GM21717 (cell line): ENCODE results near the gene KCNF1.

Experiments used
- ATAC-seq: cut with Tn5 transposase; IDR thresholded peaks from one replicate; pipeline ENCODE4 v1.9.1; 2021; ENCODE audit warnings: mild to moderate bottlenecking, moderate library complexity; ENCODE audit not compliant: unreplicated experiment

Gene KCNF1

DNA sequence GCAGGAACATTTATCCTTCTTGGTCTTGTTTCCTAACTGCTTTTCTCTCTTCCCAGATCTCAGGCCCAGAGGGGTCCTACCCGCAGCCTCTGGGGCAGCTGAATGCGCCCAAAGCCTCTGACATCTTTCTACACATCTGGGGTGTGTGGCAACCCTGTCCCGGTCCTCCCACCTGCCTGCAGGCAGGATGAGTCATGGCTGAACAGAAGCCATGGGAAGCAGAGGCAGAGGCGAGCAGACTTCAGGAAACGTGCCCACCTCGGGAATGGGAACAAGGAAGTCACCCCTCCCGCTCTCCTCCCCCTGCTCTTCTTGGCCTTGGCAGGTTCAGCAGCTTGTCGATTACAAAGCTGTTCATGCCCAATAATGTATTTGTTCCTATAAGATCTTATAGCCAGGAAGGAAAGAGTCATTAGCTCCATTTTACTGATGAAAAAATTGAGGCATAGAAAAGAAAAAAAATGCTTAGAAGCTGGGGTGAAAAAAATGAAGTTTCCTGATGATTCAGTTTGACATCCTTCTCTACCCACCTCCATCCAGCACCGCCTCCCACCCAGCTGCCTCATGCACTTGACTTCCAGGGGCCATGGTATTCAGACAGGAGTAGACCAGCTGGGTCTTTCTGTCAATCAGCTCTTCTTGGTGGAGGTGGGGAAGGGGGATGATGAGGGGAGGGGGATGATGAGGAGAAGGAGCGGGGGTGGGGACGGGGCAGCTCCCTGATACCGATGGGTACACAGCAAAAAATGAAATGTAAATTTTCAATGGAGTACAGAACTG is 10.4 kb upstream of the KCNF1 start:
- no peak for ATAC-seq

DNA sequence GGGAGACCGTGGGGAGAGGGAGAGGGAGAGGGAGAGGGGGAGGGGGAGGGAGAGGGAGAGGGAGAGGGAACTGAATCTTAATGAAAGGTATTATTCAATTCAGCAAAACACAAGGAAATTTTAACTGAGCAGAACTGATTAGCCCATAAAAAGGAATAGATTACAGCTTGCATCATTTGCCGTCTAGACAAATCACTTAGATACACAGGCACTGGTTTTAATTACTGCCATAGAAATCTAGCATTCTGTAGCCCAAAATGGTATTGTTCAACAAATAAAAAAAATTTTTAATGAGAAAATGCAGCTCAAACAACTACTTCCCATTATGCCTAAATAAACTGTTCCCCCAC is 7.9 kb upstream of the KCNF1 start:
- ATAC-seq: no peak

DNA sequence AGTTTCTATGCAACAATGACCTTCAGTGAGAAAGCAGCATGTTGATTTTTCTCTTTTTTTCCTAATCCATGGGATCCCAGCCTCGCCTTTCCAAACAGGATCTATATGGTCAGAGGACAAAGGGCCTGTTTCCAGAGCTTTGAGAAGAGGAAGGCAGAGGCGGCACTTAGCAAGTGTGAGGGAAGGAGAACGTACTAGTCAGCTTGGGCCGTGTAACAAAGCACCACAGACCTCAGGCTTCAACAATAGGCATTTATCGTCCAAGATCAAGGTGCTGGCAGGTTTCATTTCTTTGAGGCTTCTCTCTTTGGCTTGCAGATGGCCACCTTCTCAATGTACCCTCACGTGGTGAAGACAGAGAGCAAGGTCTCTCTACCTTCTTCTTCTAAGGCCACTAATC is 7.3 kb upstream of the KCNF1 start:
- ATAC-seq: no peak

DNA sequence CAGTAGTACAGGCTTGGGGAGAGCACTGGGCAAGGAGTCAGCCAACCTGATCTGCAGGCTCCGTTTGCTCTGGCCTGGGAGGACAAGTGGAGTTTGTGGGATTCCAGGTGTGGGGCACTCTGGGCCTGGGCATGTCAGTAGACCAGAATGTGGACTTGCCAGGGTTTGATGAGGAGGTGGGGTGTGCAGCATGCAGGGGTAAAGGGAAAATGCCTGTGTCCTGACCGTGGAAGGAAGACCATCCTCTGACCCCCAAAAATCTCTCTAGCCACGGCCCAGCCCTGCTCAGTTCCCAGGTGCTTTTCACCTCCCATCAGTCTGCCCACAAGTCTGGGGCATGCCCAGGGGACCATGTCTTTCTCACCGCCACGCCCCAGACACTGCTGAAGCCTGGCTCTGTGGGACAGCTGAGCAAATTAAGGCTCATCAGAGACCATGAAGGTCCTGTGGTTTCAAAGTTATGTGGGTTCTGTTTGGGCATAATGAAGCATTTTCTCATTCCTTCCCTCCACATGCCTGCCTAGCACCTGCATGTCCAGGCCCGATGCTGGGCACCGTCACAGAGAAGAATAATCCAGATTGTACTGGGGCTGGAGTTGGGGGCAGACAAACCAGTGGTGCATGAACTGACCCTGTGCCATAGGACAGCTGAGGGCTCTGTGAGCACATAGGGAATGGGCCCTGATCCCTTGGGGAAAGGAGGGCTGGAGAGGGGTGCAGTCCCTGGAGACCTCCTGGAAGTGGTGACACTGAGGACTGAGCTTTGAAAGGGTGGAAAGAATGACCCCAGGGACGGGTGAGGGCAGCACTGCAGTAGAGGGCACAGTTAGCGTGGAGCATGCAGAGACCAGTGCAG is 6.5 kb upstream of the KCNF1 start:
- no peak for ATAC-seq

DNA sequence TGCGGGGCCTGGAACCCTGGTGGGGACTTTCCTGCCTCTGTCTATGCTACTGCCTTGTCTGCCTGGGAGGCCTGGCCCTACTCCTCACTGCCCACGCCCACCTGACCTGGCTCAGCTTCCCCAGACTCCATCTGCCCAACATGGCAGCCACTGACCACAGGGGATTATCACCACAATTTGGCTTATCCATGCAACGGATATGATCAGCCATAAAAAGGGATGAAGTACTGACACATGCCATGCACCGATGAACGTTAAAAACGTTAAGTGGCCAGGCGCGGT is 5.9 kb upstream of the KCNF1 start:
- ATAC-seq: no peak

DNA sequence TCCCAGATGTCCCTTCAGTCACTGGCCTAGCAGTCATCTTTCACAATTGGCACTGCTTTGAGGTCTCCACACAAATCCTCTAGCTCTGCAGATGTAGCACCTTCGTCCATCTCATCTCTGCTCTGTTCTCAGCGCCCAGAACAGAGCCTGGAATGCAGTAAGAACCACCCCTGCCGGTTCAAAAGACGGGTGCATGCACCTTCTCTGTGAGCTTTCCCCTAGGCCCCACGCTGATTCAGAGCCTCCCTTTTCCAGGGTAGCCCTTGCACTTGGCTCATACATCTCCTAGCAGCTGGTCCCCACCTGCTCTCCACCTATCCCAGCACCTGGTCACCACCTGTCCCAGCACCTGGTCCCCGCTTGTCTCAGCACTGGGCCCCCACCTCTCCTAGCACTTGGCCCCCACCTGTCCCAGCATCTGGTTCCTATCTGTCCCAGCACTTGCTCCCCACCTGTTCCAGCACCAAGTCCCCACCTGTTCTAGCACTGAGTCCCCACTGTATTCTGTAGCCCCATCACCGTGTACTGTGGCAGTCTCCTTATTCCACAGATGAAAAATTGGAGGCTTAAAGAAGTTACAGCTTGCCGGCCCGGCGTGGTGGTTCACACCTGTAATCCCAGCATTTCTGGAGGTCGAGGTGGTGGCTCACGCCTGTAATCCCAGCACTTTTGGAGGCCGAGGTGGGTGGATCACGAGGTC is 4.7 kb upstream of the KCNF1 start:
- ATAC-seq: no peak

DNA sequence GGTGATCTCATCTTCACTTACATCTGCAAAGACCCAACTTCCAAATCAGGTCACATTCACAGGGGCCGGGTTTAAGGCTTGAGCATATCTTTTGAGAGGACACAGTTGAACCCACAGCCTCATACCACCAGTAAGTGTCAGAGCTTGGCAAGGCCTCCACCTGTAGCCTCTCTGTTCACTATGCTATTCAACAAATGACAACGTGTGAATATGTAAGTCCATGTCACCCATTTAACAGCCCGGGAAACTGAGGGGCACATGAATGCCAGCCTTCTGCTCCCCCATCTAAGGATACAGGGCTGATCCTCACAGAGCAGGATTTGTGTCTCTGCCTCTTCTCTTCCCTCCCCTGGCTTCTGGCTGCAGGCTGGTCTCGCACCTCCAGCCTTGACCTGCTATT is 3.5 kb upstream of the KCNF1 start:
- ATAC-seq: no peak

DNA sequence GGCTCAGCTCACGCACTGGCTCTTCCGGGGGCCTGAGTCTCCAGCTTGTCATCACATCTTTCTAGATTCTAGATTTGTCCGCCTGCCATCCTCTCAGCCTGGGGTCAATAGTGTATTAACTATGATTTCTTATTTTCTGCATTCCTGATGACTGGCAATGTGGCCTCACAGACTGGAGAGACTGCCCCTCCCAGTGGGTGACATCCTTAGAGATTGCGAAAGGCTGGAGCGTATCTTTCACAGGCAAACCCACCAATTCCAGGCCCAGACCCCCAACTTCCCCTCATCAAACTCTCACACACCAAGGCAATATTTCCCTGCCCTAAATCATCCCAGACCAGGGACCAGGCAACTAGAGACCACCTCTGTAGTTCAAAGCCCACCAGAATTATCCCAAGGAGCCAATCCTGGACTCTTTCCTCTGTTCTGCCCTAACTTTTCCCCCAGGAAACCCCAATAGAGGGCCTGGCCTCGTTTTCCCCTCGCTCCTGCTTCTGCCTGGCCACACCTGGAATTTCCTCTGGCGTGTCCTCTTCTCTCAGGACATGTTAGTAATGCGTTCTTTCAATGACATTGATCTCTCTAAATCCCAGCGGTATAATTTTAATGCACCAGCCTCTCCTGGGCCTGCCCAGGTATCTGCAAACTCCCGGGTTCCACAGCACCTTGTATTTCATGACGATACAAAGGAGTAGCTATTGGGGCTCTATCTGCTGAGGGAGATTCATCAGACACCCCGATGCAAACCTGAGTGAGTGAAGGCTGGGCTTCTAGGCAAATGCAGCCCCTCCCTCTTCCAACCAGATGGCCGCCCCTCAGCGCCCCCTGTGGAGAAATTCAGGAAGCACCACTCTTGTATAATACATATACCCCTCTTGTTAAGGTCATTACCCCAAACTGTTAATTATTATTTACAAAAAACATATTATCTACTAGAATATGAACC is 2.4 kb upstream of the KCNF1 start:
- no peak for ATAC-seq

DNA sequence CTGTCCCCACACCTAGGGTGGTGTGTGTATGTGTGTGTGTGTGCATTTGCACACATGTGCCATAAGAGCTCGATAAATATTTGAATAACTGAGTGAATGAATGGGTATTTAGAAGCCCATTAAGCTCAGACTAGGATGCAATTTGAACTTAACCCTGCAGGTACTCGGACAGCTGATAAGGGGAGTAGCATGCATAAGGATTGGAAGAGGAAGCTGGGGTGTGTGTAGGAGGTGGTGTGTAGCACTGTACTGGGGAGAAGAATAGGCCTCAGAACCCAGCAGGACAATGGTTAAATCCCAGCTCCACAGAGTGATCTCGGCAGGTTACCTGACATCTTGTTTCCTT is 1.8 kb upstream of the KCNF1 start:
- no peak for ATAC-seq

DNA sequence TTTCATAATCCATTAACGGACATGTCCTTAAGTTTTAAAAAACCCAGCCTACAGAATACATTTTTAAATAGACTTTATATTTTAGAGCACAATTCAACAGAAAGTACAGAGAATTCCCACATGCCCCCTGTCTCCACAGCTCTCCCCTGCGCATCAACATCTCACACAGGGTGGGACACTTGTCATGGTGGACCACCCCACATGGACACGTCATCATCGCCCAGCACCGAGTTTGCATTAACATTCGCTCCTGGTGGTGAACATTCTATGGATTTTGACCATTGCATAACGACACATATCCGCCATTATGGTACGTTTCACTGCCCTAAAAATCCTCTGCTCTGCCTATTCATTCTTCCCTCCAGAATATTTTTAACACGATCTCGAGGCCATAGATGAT is 1.1 kb upstream of the KCNF1 start:
- ATAC-seq: no peak

DNA sequence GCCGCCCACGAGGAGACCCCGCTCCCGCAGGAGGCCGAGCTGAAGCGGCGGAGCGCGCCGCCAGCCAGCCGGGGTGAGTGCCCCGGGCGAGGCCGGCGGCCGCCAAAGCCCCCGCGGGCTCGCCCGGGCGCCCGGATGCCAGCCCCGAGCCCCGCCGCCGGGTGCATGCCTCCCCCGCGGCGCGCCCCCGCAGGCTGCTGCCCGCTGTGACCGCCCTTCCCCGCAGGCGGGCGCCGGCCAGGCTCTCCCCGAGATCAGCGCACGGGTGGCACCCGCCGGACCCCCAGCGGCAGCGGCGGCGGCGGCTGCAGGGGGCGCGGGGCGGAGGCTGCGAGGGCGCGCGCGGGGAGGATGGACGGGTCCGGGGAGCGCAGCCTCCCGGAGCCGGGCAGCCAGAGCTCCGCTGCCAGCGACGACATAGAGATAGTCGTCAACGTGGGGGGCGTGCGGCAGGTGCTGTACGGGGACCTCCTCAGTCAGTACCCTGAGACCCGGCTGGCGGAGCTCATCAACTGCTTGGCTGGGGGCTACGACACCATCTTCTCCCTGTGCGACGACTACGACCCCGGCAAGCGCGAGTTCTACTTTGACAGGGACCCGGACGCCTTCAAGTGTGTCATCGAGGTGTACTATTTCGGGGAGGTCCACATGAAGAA is 470 bp downstream of the KCNF1 start:
- no peak for ATAC-seq

DNA sequence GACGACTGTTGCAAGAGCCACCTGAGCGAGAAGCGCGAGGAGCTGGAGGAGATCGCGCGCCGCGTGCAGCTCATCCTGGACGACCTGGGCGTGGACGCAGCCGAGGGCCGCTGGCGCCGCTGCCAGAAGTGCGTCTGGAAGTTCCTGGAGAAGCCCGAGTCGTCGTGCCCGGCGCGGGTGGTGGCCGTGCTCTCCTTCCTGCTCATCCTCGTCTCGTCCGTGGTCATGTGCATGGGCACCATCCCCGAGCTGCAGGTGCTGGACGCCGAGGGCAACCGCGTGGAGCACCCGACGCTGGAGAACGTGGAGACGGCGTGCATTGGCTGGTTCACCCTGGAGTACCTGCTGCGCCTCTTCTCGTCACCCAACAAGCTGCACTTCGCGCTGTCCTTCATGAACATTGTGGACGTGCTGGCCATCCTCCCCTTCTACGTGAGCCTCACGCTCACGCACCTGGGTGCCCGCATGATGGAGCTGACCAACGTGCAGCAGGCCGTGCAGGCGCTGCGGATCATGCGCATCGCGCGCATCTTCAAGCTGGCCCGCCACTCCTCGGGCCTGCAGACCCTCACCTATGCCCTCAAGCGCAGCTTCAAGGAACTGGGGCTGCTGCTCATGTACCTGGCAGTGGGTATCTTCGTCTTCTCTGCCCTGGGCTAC is 1.2 kb downstream of the KCNF1 start:
- ATAC-seq: no peak

DNA sequence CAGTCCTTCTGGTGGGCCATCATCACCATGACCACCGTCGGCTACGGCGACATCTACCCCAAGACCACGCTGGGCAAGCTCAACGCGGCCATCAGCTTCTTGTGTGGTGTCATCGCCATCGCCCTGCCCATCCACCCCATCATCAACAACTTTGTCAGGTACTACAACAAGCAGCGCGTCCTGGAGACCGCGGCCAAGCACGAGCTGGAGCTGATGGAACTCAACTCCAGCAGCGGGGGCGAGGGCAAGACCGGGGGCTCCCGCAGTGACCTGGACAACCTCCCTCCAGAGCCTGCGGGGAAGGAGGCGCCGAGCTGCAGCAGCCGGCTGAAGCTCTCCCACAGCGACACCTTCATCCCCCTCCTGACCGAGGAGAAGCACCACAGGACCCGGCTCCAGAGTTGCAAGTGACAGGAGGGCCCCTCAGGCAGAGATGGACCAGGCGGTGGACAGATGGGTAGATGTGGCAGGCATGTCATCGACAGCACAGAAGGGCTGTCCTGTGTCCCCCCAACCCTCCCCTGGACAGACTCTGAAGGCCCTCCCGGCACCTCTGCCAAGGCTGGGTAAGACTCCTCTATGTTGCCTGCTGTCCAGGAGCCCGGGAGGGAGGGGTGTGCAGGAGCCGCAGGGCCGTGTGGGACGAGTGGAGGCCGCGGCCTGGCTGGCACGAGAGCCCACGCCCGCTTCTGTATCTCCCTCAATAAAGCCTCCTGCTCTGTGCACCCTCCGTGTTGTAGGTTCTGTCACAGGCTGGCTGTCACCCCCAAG is 2.0 kb downstream of the KCNF1 start:
- no peak for ATAC-seq

DNA sequence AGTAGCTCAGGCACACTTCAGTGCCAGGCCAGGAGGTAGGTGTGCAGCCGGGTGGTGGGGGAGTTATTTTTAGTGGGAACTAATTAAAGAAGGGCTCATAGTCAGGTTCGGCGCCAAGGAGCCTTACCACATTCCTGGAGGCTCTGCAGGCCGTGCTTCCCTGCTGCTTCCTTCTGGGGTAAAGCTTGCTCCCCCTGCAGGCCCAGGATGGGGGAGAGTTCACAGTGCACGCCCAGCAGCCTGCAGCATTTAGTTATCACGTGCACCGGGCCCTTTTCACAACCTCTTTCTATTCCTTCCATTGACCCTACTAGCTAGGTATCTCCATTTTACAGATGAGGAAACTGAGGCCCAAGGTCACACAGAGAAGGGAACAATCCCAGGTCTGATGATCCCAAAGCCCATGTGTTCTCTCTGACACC is 2.5 kb downstream of the KCNF1 start:
- no peak for ATAC-seq

DNA sequence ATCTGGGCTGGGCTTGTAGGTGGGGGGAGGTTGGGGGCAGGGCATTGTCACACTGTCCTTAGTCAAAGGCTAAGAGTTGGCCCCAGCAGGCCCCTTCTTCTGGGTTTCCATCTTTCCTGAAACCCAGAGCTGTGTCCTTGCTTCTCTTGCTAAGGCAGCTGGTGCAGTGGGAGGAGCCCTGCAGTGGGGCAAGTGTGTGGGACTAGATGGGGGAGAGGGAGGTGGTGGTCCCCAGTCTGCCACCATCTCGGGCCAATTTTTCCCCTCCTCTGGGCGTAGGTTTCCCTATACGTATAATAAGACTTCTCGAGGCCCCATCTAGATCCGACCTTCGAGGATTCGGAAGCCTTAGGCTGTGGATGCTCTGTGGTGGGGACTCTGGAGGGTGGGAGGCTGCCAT is 3.5 kb downstream of the KCNF1 start:
- no peak for ATAC-seq

DNA sequence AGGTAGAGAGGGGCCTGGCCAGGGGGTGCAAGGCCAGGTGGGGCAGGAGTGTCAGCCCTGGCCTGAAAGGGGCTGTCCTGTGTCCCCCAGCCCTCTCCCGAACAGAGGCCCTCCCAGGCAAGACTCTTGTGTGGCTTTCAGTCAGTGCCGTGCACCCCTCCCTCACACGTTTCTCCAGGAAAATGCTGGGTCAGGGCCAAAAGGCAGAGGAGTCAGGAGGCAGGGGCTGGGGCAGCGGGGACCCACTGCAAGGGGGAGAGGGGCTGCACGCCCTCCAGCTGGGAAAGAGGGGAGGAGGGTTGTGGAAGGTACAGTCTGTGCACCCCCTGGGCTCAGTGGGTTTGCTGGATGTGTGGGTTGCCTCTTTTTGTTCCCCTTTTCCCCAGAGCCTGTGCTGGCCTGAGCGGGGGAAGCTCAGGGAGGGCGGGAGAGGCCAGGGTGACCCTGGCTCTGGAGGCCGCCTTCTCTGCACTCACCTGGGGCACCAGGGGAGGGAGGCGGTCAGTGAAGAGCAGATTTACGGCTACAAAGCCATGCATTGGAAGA is 4.1 kb downstream of the KCNF1 start:
- no peak for ATAC-seq

DNA sequence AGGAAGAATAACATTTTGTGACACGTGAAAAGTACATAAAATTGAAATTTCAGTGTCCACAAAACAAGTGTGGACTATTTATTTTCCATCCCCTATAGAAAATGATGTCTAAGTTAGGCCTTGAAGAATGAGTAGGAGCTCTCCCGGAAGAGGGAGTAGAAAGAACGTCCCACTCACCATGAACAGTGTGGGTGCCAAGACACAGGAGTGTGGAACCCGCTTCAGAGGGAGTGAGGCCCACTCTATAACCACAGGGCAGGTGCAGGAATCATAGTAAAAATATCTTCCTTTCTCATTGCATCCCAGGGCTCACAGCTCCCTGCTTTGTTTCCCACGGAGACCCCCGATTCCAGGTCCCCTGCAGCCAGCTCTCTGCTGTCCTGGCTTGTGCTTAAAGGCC is 5.2 kb downstream of the KCNF1 start:
- ATAC-seq: no peak

DNA sequence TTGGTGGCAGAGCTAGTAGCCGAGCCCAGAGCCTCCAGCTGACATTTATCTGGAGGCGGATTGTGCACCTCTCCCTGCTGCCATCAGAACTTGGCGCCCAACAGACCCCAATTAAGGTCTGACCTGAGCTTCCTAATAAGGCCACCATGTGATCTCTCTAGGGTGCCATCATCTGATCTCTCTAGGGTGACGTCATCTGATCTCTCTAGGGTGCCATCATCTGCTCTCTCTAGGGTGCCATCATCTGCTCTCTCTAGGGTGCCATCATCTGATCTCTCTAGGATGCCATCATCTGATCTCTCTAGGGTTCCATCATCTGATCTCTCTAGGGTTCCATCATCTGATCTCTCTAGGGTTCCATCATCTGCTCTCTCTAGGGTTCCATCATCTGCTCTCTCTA is 6.2 kb downstream of the KCNF1 start:
- ATAC-seq: no peak
